AG09319 (cell line): ENCODE data around the gene RNPEPL1.
A peak's percentile ranks its signal among the peaks of the same experiment; 100 is the strongest.

Experiments
- DNase-seq: peaks from one replicate; pipeline ENCODE4 v3.0.0-alpha.2; 2010; ENCODE audit warnings: low read depth; ENCODE audit errors: extremely low read depth
- CTCF ChIP-seq: IDR thresholded peaks from 2 replicates; pipeline ENCODE4 v1.5.1; 2011; ENCODE audit warnings: low read depth, mild to moderate bottlenecking, inconsistent platforms, low read length, moderate library complexity

Gene RNPEPL1

GRCh38 chr2:240604291-240604938 is 36.1 kb downstream of the RNPEPL1 start:
- DNase-seq, result no peak
- TF ChIP-seq CTCF, result peak; percentile 26

- no peak for DNase-seq
- TF ChIP-seq CTCF, result no peak
These were observed 36.8 kb downstream of the RNPEPL1 start for GRCh38 chr2:240604939-240605716.

GRCh38 chr2:240605867-240606743 is 37.8 kb downstream of the RNPEPL1 start:
- TF ChIP-seq CTCF, result no peak
- no peak for DNase-seq

GRCh38 chr2:240611601-240612210 is 43.4 kb downstream of the RNPEPL1 start:
- TF ChIP-seq CTCF, result no peak
- DNase-seq, result no peak

GRCh38 chr2:240613781-240614180 is 45.5 kb downstream of the RNPEPL1 start:
- no peak for DNase-seq
- no peak for TF ChIP-seq CTCF

GRCh38 chr2:240614391-240614790 is 46.1 kb downstream of the RNPEPL1 start:
- DNase-seq, result no peak
- no peak for TF ChIP-seq CTCF
